Astrocyte of the cerebellum (primary cell): ENCODE data around the gene PRSS53.

Experiments
- DNase-seq: peaks from one replicate; pipeline ENCODE4 v3.0.0-alpha.2; 2011; ENCODE audit warnings: low read depth
- H3K4me3 ChIP-seq: 2 replicates; pipeline ENCODE4 v1.5.1; 2011; ENCODE audit warnings: mild to moderate bottlenecking, low read depth, low read length, moderate library complexity
- CTCF ChIP-seq: IDR thresholded peaks from 2 replicates; pipeline ENCODE4 v1.5.1; 2012; ENCODE audit warnings: low read length, low read depth, moderate library complexity, mild to moderate bottlenecking; ENCODE audit errors: missing control alignments
- in situ Hi-C: cut with HindIII; loops from 2 replicates; pipeline ENCODE4 v1.10.0; 2017; ENCODE audit warnings: low sequenced_read_pairs

PRSS53 gene

GRCh38 chr16:31085873-31086628, 2.7 kb downstream of the PRSS53 start:
- no peak for DNase-seq
- TF ChIP-seq CTCF: no peak
- no peak overlapping the region for H3K4me3 ChIP-seq
- in situ Hi-C loops: no loop called here

- DNase-seq: no peak
- in situ Hi-C loops: no loop called here
- no peak for TF ChIP-seq CTCF
- no peak overlapping the region for H3K4me3 ChIP-seq
Measured at GRCh38 chr16:31085411-31085810, 3.3 kb downstream of the PRSS53 start.

GRCh38 chr16:31084584-31085302, 4.0 kb downstream of the PRSS53 start:
- no peak for DNase-seq
- TF ChIP-seq CTCF: no peak
- in situ Hi-C loops: no loop called here
- no peak overlapping the region for H3K4me3 ChIP-seq

GRCh38 chr16:31083981-31084380, 4.8 kb downstream of the PRSS53 start:
- no peak for DNase-seq

GRCh38 chr16:31083556-31083955, 5.2 kb downstream of the PRSS53 start:
- no peak for TF ChIP-seq CTCF
- H3K4me3 ChIP-seq: no peak overlapping the region
- DNase-seq: no peak
- in situ Hi-C loops: no loop called here

More at GRCh38 chr16:31083981-31084380, 4.8 kb downstream of the PRSS53 start:
- TF ChIP-seq CTCF: no peak
- in situ Hi-C loops: no loop called here
- H3K4me3 ChIP-seq: no peak overlapping the region

GRCh38 chr16:31083081-31083480, 5.7 kb downstream of the PRSS53 start:
- no peak for TF ChIP-seq CTCF
- in situ Hi-C loops: no loop called here
- no peak overlapping the region for H3K4me3 ChIP-seq

More at GRCh38 chr16:31083081-31083480, 5.7 kb downstream of the PRSS53 start:
- no peak for DNase-seq
